ENCODE measurements around the gene KRT4. TPM values are rescaled to one million over a fixed set of nuclear protein-coding genes. Genes with fewer than 3 reads are reported as not detected.
"Not testable (repeated sequence)": the region's sequence is repeated elsewhere in the genome, so short reads cannot be mapped to it uniquely, and the experiment has no call there.

KRT4 gene
- total RNA-seq, 2 donors from 2014 or later = 6.4 to 12.7 TPM

GRCh38 chr12:52856787-52857186 lies 42.9 kb upstream of the KRT4 start:
- WGBS = 70% methylated on average over 3 of the region's 3 CpGs
- Histone ChIP-seq H3K27me3 (replicated peaks; ENCODE audit: insufficient read depth) (no peaks in the 10 kb centered on the region), H3K4me1 (replicated peaks) (no peaks in the 10 kb centered on the region), H3K36me3 (no peaks in the 10 kb centered on the region), H3K9me3 (no peaks in the 10 kb centered on the region), H3K27ac (no peak overlapping the region), H3K4me3 (no peak overlapping the region)
- TF ChIP-seq CTCF (IDR thresholded peaks at IDR 0.05) (no peak), POLR2A (IDR thresholded peaks at IDR 0.05) (no peak), POLR2AphosphoS5 (IDR thresholded peaks at IDR 0.05) (no peak)
- intact Hi-C loops (cut with DNase I) = no loop called here
- no peak for DNase-seq (ENCODE audit: low spot score)

GRCh38 chr12:52856077-52856476 lies 42.2 kb upstream of the KRT4 start:
- H3K9me3 ChIP-seq; H3K4me3 ChIP-seq; H3K27me3 ChIP-seq (replicated peaks; ENCODE audit: insufficient read depth); H3K27ac ChIP-seq; H3K4me1 ChIP-seq (replicated peaks); intact Hi-C loops (cut with DNase I); DNase-seq (ENCODE audit: low spot score); H3K36me3 ChIP-seq: not testable (repeated sequence)
- WGBS = 96% methylated on average over 2 of the region's 2 CpGs

GRCh38 chr12:52851787-52852186 lies 37.9 kb upstream of the KRT4 start:
- Histone ChIP-seq H3K9me3 (no peaks in the 10 kb centered on the region), H3K36me3 (no peaks in the 10 kb centered on the region), H3K4me3 (no peak overlapping the region), H3K4me1 (replicated peaks) (no peaks in the 10 kb centered on the region), H3K27ac (no peak overlapping the region), H3K27me3 (replicated peaks; ENCODE audit: insufficient read depth) (no peaks in the 10 kb centered on the region)
- no peak for DNase-seq (ENCODE audit: low spot score)
- TF ChIP-seq POLR2AphosphoS5 (IDR thresholded peaks at IDR 0.05) = no peak
- TF ChIP-seq POLR2A (IDR thresholded peaks at IDR 0.05) = no peak
- TF ChIP-seq CTCF (IDR thresholded peaks at IDR 0.05) = no peak
- intact Hi-C loops (cut with DNase I) = no loop called here

- intact Hi-C loops (cut with DNase I) = no loop called here
- 83% methylated on average over 5 of the region's 5 CpGs for WGBS
- no peak for TF ChIP-seq POLR2AphosphoS5 (IDR thresholded peaks at IDR 0.05)
- TF ChIP-seq POLR2A (IDR thresholded peaks at IDR 0.05) = no peak
- no peak for TF ChIP-seq CTCF (IDR thresholded peaks at IDR 0.05)
- Histone ChIP-seq H3K27ac (no peak overlapping the region), H3K4me3 (no peak overlapping the region), H3K4me1 (replicated peaks) (no peaks in the 10 kb centered on the region), H3K27me3 (replicated peaks; ENCODE audit: insufficient read depth) (no peaks in the 10 kb centered on the region), H3K36me3 (no peaks in the 10 kb centered on the region), H3K9me3 (no peaks in the 10 kb centered on the region)
- DNase-seq (ENCODE audit: low spot score) = no peak
Observed at GRCh38 chr12:52850681-52851080, 36.8 kb upstream of the KRT4 start.

GRCh38 chr12:52849511-52849910 lies 35.6 kb upstream of the KRT4 start:
- H3K9me3 ChIP-seq = no peaks in the 10 kb centered on the region
- no peaks in the 10 kb centered on the region for H3K4me1 ChIP-seq (replicated peaks)
- no peak overlapping the region for H3K4me3 ChIP-seq
- no peak for TF ChIP-seq POLR2A (IDR thresholded peaks at IDR 0.05)
- TF ChIP-seq CTCF (IDR thresholded peaks at IDR 0.05) = no peak
- no peak for TF ChIP-seq POLR2AphosphoS5 (IDR thresholded peaks at IDR 0.05)
- no peak for DNase-seq (ENCODE audit: low spot score)
- intact Hi-C loops (cut with DNase I) = no loop called here
- no peaks in the 10 kb centered on the region for H3K36me3 ChIP-seq
- no peaks in the 10 kb centered on the region for H3K27me3 ChIP-seq (replicated peaks; ENCODE audit: insufficient read depth)
- H3K27ac ChIP-seq = no peak overlapping the region
- WGBS = 93% methylated on average over 6 of the region's 6 CpGs
